Pons (tissue), 1 donor: ENCODE data around the gene FCER1G.

Experiments used
- DNase-seq: peaks from one replicate; pipeline ENCODE4 v3.0.0-alpha.2; 2016; ENCODE audit warnings: low spot score

The FCER1G gene

GRCh38 chr1:161266202-161266601 is 51.1 kb downstream of the FCER1G start:
- no peak for DNase-seq

- DNase-seq = no peak
Observed at GRCh38 chr1:161266836-161267235, 51.7 kb downstream of the FCER1G start.

GRCh38 chr1:161267321-161267720 is 52.2 kb downstream of the FCER1G start:
- peak; percentile 26 for DNase-seq
